Stimulated activated CD4-positive, alpha-beta T cell treated with anti-CD3 and anti-CD28 coated beads, TNF-alpha, amount 100 ng/mL, for 1 hour (primary cell): ENCODE measurements around the gene ESYT2.
A peak's percentile ranks its signal among the peaks of the same experiment; 100 is the strongest.

ENCODE experiments used
- DNase-seq, 3 donors: peaks; one replicate each; pipeline ENCODE4 v3.0.0-alpha.2; 2020; ENCODE audit warnings: low read depth in 3 of 3, low spot score in 1 of 3

ESYT2 gene

GRCh38 chr7:158827411-158828132 is 1.7 kb downstream of the ESYT2 start:
- no peak for DNase-seq

- no peak for DNase-seq
Measured at GRCh38 chr7:158825628-158826289, 3.5 kb downstream of the ESYT2 start.

GRCh38 chr7:158824028-158824427 is 5.3 kb downstream of the ESYT2 start:
- no peak for DNase-seq

- no peak for DNase-seq
Measured at GRCh38 chr7:158821171-158822031, 7.9 kb downstream of the ESYT2 start.

- DNase-seq = no peak
Measured at GRCh38 chr7:158820656-158821055, 8.7 kb downstream of the ESYT2 start.

- DNase-seq = no peak
Measured at GRCh38 chr7:158819571-158820203, 9.6 kb downstream of the ESYT2 start.

GRCh38 chr7:158818325-158819213 is 10.7 kb downstream of the ESYT2 start:
- DNase-seq = peak in 2 of 3 donors; percentile 29 to 49

GRCh38 chr7:158816995-158817394 is 12.3 kb downstream of the ESYT2 start:
- no peak for DNase-seq

- no peak for DNase-seq
Measured at GRCh38 chr7:158816271-158816670, 13.0 kb downstream of the ESYT2 start.

- no peak for DNase-seq
Measured at GRCh38 chr7:158815800-158816128, 13.5 kb downstream of the ESYT2 start.

GRCh38 chr7:158815083-158815799 is 14.1 kb downstream of the ESYT2 start:
- DNase-seq = no peak

- DNase-seq = no peak
Measured at GRCh38 chr7:158814637-158815036, 14.7 kb downstream of the ESYT2 start.

- DNase-seq = peak in 1 of 3 donors; percentile 54
Measured at GRCh38 chr7:158812684-158813083, 16.6 kb downstream of the ESYT2 start.

- DNase-seq = no peak
Measured at GRCh38 chr7:158811894-158812293, 17.4 kb downstream of the ESYT2 start.

GRCh38 chr7:158811461-158811860 is 17.8 kb downstream of the ESYT2 start:
- DNase-seq = no peak

GRCh38 chr7:158810846-158811245 is 18.5 kb downstream of the ESYT2 start:
- no peak for DNase-seq

GRCh38 chr7:158809596-158809995 is 19.7 kb downstream of the ESYT2 start:
- no peak for DNase-seq

GRCh38 chr7:158808126-158808525 is 21.2 kb downstream of the ESYT2 start:
- no peak for DNase-seq

- DNase-seq = no peak
Measured at GRCh38 chr7:158805937-158806336, 23.4 kb downstream of the ESYT2 start.

- no peak for DNase-seq
Measured at GRCh38 chr7:158805414-158805813, 23.9 kb downstream of the ESYT2 start.
